ENCODE measurements around the gene ZBTB8A.

DNA sequence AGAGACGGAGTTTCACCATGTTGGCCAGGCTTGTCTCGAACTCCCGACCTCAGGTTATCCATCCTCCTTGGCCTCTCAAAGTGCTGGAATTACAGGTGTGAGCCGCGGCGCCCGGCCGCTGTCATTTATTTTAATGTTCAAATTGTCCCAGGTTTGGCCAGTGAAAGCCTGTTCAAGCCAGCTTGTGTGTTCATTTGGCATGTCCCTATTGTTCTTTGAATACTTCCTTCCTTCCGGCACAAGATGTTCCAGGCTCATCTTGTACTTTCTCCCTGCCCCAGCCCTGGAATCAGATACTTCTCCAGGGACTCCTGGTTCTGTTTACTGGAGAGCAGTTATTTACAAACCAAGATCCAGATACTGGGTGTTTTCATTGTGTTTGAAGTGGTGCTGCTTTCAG, 37.4 kb upstream of the ZBTB8A start:
- TF ChIP-seq, protein P1, sequence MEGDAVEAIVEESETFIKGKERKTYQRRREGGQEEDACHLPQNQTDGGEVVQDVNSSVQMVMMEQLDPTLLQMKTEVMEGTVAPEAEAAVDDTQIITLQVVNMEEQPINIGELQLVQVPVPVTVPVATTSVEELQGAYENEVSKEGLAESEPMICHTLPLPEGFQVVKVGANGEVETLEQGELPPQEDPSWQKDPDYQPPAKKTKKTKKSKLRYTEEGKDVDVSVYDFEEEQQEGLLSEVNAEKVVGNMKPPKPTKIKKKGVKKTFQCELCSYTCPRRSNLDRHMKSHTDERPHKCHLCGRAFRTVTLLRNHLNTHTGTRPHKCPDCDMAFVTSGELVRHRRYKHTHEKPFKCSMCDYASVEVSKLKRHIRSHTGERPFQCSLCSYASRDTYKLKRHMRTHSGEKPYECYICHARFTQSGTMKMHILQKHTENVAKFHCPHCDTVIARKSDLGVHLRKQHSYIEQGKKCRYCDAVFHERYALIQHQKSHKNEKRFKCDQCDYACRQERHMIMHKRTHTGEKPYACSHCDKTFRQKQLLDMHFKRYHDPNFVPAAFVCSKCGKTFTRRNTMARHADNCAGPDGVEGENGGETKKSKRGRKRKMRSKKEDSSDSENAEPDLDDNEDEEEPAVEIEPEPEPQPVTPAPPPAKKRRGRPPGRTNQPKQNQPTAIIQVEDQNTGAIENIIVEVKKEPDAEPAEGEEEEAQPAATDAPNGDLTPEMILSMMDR (conservative IDR thresholded peaks at IDR 0.05): no peak
- TF ChIP-seq ZFX (IDR thresholded peaks at IDR 0.05): no peak

All from C4-2B (cell line).